ENCODE measurements around the gene ECEL1. TPM values are rescaled to one million over a fixed set of nuclear protein-coding genes. Genes with fewer than 3 reads are reported as not detected.

ECEL1 gene
- total RNA-seq, 4 donors from 2014 or later = 0.10 to 0.39 TPM; not detected in 2

GRCh38 chr2:232526372-232526941 is 38.8 kb upstream of the ECEL1 start:
- no peak overlapping the region for H3K4me3 ChIP-seq (ENCODE audit: low read depth, poor library complexity, severe bottlenecking)
- TF ChIP-seq POLR2A (IDR thresholded peaks at IDR 0.05) (no peak), CTCF (IDR thresholded peaks at IDR 0.05) (no peak)
- intact Hi-C loops (cut with DNase I; ENCODE audit: low total_unique reads) = no loop called here
- 67 to 86% methylated on average over 13 of the region's 13 CpGs for WGBS, 2 donors
- DNase-seq (ENCODE audit: low spot score in 2 of 2) = no peak

- no peak for TF ChIP-seq POLR2A (IDR thresholded peaks at IDR 0.05)
- TF ChIP-seq CTCF (IDR thresholded peaks at IDR 0.05) = no peak
- intact Hi-C loops (cut with DNase I; ENCODE audit: low total_unique reads) = no loop called here
- WGBS, 2 donors = 19 to 24% methylated on average over 9 to 11 of the region's 18 CpGs
- DNase-seq (ENCODE audit: low spot score in 2 of 2) = no peak
- no peak within 1 kb of the TSS for H3K4me3 ChIP-seq (ENCODE audit: low read depth, poor library complexity, severe bottlenecking)
Measured at GRCh38 chr2:232525791-232526371, 38.2 kb upstream of the ECEL1 start, which contains the start of gene CHRND. TSS of gene CHRND (plus strand) at chr2:232526160. CDS start at chr2:232526216, 56 bp downstream.

- 72 to 97% methylated on average over 6 to 12 of the region's 14 CpGs for WGBS, 2 donors
- intact Hi-C loops (cut with DNase I; ENCODE audit: low total_unique reads) = no loop called here
- H3K4me3 ChIP-seq (ENCODE audit: low read depth, poor library complexity, severe bottlenecking) = no peak overlapping the region
- DNase-seq (ENCODE audit: low spot score in 2 of 2) = no peak
- TF ChIP-seq POLR2A (IDR thresholded peaks at IDR 0.05) (no peak), CTCF (IDR thresholded peaks at IDR 0.05) (no peak)
Measured at GRCh38 chr2:232525199-232525598, 37.6 kb upstream of the ECEL1 start.

GRCh38 chr2:232524771-232525170 is 37.1 kb upstream of the ECEL1 start:
- intact Hi-C loops (cut with DNase I; ENCODE audit: low total_unique reads) = no loop called here
- no peak for DNase-seq (ENCODE audit: low spot score in 2 of 2)
- 73 to 77% methylated on average over 6 of the region's 6 CpGs for WGBS, 2 donors
- no peak overlapping the region for H3K4me3 ChIP-seq (ENCODE audit: low read depth, poor library complexity, severe bottlenecking)
- TF ChIP-seq CTCF (IDR thresholded peaks at IDR 0.05) = no peak
- no peak for TF ChIP-seq POLR2A (IDR thresholded peaks at IDR 0.05)

- DNase-seq (ENCODE audit: low spot score in 2 of 2) = no peak
- intact Hi-C loops (cut with DNase I; ENCODE audit: low total_unique reads) = no loop called here
- WGBS, 2 donors = 1 to 3% methylated on average over 47 to 51 of the region's 75 CpGs
- TF ChIP-seq CTCF (IDR thresholded peaks at IDR 0.05) (no peak), POLR2A (IDR thresholded peaks at IDR 0.05) (no peak)
- H3K4me3 ChIP-seq (ENCODE audit: low read depth, poor library complexity, severe bottlenecking) = no peak overlapping the region
Measured at GRCh38 chr2:232523682-232524597, 36.3 kb upstream of the ECEL1 start.
